ENCODE results near the gene ASIC3.

GRCh38 chr7:151014950-151015349 lies 33.4 kb upstream of the ASIC3 start:
- no peak for TF ChIP-seq CTCF (IDR thresholded peaks at IDR 0.05; ENCODE audit: poor library complexity)
- TF ChIP-seq EZH2phosphoT487 (IDR thresholded peaks at IDR 0.05; ENCODE audit: low read depth, severe bottlenecking, unreplicated experiment): no peak
